Measurements from ENCODE around the gene TCEA2. TPM values are rescaled to one million over a fixed set of nuclear protein-coding genes. Genes with fewer than 3 reads are reported as not detected.

Gene TCEA2
- total RNA-seq, 1 experiment from 2014 or later, result 38.5 TPM

- Histone ChIP-seq H3K4me3 (ENCODE audit: low read depth in 2 of 2, low read length in 2 of 2) (no peak overlapping the region), H3K9me3 (ENCODE audit: control insufficient read depth, insufficient read depth, low read depth, low read length) (no peaks in the 10 kb centered on the region), H3K36me3 (ENCODE audit: control insufficient read depth, insufficient read depth, low read length) (no peaks in the 10 kb centered on the region), H3K27me3 (ENCODE audit: control insufficient read depth, insufficient read depth, low read length) (no peaks in the 10 kb centered on the region), H3K4me1 (ENCODE audit: control insufficient read depth, insufficient read depth, low read length) (no peaks in the 10 kb centered on the region), H3K27ac (ENCODE audit: low read length) (no peak overlapping the region)
- peak; percentile 39; the same call in 1 of the 2 replicates for ATAC-seq
- no peak for DNase-seq (ENCODE audit: low read depth, low spot score)
- in situ Hi-C loops (cut with HindIII; ENCODE audit: low pct_unique_long_range_greater_than_20kb, low sequenced_read_pairs), result no loop called here
- no TSS peak for BruUV-seq (replicated peaks)
- TF ChIP-seq POLR2AphosphoS5 (IDR thresholded peaks at IDR 0.05; ENCODE audit: low read depth, low read length), result no peak
- TF ChIP-seq REST (IDR thresholded peaks at IDR 0.05; ENCODE audit: insufficient read depth in 1 of 2, low read depth in 2 of 2, low read length in 1 of 2), result no peak
- no peak for TF ChIP-seq SIN3A (IDR thresholded peaks at IDR 0.05; ENCODE audit: borderline replicate concordance, insufficient read depth, low read depth, low read length)
- TF ChIP-seq CTCF (IDR thresholded peaks at IDR 0.05), result no peak
- ChIA-PET POLR2A (interaction anchor here (0.7 kb wide), 1 partner anchor 10 kb away, joined by 3 read pairs; no protein-coding TSS in a partner anchor), CTCF (interaction anchor here (0.6 kb wide), 1 partner anchor 24 kb away, joined by 3 read pairs; no protein-coding TSS in a partner anchor)
- intact Hi-C loops (cut with micrococcal nuclease; ENCODE audit: unreplicated experiment), result no loop called here
Observed at GRCh38 chr20:64091770-64092169, 28.8 kb downstream of the TCEA2 start.

GRCh38 chr20:64092258-64093012 is 29.4 kb downstream of the TCEA2 start:
- H3K27me3 ChIP-seq (ENCODE audit: control insufficient read depth, insufficient read depth, low read length), result no peaks in the 10 kb centered on the region
- ChIA-PET POLR2A (interaction anchor here (0.7 kb wide), 1 partner anchor 9 kb away, joined by 3 read pairs; no protein-coding TSS in a partner anchor), CTCF (interaction anchor here (0.6 kb wide), 1 partner anchor 23 kb away, joined by 3 read pairs; no protein-coding TSS in a partner anchor)
- no TSS peak for BruUV-seq (replicated peaks)
- DNase-seq (ENCODE audit: low read depth, low spot score) (no peak), ATAC-seq (peak; percentile 69)
- intact Hi-C loops (cut with micrococcal nuclease; ENCODE audit: unreplicated experiment), result no loop called here
- no peaks in the 10 kb centered on the region for H3K4me1 ChIP-seq (ENCODE audit: control insufficient read depth, insufficient read depth, low read length)
- H3K27ac ChIP-seq (ENCODE audit: low read length), result no peak overlapping the region
- in situ Hi-C loops (cut with HindIII; ENCODE audit: low pct_unique_long_range_greater_than_20kb, low sequenced_read_pairs), result no loop called here
- no peak overlapping the region for H3K4me3 ChIP-seq (ENCODE audit: low read depth in 2 of 2, low read length in 2 of 2)
- TF ChIP-seq POLR2AphosphoS5 (IDR thresholded peaks at IDR 0.05; ENCODE audit: low read depth, low read length) (no peak), SIN3A (IDR thresholded peaks at IDR 0.05; ENCODE audit: borderline replicate concordance, insufficient read depth, low read depth, low read length) (no peak), REST (IDR thresholded peaks at IDR 0.05; ENCODE audit: insufficient read depth in 1 of 2, low read depth in 2 of 2, low read length in 1 of 2) (0 out of 4 replicates have a peak, but pooled peaks of 1 of the 2 experiments have one; percentile 34), TCF7L2 (IDR thresholded peaks at IDR 0.05; ENCODE audit: low read depth, low read length) (no peak)
- no peaks in the 10 kb centered on the region for H3K36me3 ChIP-seq (ENCODE audit: control insufficient read depth, insufficient read depth, low read length)
- H3K9me3 ChIP-seq (ENCODE audit: control insufficient read depth, insufficient read depth, low read depth, low read length), result no peaks in the 10 kb centered on the region

Measured in Panc1 (cell line).